ENCODE measurements around the gene GALNT2. TPM values are rescaled to one million over a fixed set of nuclear protein-coding genes. Genes with fewer than 3 reads are reported as not detected.

The GALNT2 gene
- total and polyA plus RNA-seq, 9 of the 15 experiments (the other 6 are each of a cell fraction or from before 2014, with no cell fraction given): 1.6 to 106 (median 51.9) TPM

DNA sequence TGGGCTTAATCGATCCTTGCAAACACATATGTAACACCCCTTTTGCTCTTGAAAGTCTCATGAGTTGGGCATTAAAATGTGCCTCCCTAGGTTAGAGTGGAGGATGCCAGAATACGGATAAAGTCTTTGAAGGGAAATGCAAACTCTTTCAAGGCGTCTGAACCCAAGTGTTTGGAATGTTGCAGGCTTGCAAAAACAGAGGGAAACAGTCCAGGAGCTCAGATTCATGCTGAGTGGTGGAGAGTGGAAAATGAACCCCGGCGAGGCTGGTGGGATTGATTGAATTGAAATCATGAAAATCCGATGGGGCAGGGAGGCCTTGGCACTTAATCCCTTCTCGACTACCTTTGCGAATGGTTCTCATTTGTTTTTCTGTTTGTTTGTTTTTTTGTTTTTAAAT is 183.6 kb downstream of the GALNT2 start:
- Histone ChIP-seq H3K9me3 (replicated peaks; ENCODE audit: control insufficient read depth, insufficient read depth, low read depth, low read length) (no peaks in the 10 kb centered on the region), H4K20me1 (replicated peaks; ENCODE audit: control insufficient read depth, insufficient read depth, low read length) (no peaks in the 10 kb centered on the region), H3K36me3 (ENCODE audit: control insufficient read depth, insufficient read depth, low read length) (peaks cover 94% of the 10 kb centered on the region), H3K4me1 (replicated peaks in 1 of 2; ENCODE audit: control insufficient read depth in 2 of 2, insufficient read depth in 2 of 2, low read length in 2 of 2) (no peaks in the 10 kb centered on the region), H3K4me2 (ENCODE audit: insufficient read depth, low read length) (no peak overlapping the region), H3K9ac (ENCODE audit: insufficient read depth in 1 of 2, low read depth in 2 of 2, low read length in 2 of 2) (no peak overlapping the region), H3K9me1 (ENCODE audit: control insufficient read depth, insufficient read depth, low read length) (no peaks in the 10 kb centered on the region), H3K79me2 (ENCODE audit: control insufficient read depth, insufficient read depth, low read length) (no peaks in the 10 kb centered on the region), H2AFZ (ENCODE audit: low read depth, low read length) (no peak overlapping the region), H3K27ac (ENCODE audit: extremely low read depth, low read depth, low read length) (no peak overlapping the region), H3K4me3 (no peak overlapping the region), H3K27me3 (ENCODE audit: control insufficient read depth in 2 of 2, insufficient read depth in 2 of 2, low read length in 2 of 2) (no peaks in the 10 kb centered on the region)
- FAIRE-seq (no peak), ATAC-seq (no peak), DNase-seq (ENCODE audit: extremely low read depth in 1 of 4, low spot score in 3 of 4) (no peak)
- in situ Hi-C loops (cut with MboI) (no loop called here), intact Hi-C loops (cut with micrococcal nuclease) (no loop called here)
- ChIA-PET CTCF (ENCODE audit: low intra/inter-chr PET ratio) (no interaction called here), POLR2A (no interaction called here)
- no TSS peak for BruUV-seq (replicated peaks)
- no peak for TF ChIP-seq SAFB2 (IDR thresholded peaks at IDR 0.05; ENCODE audit: borderline replicate concordance, low read depth, low read length, severe bottlenecking)
- no peak for TF ChIP-seq MTA1 (IDR thresholded peaks at IDR 0.05; ENCODE audit: borderline replicate concordance)
- no peak for TF ChIP-seq ZNF239 (CRISPR knock-in tag; IDR thresholded peaks at IDR 0.05)
- TF ChIP-seq PTTG1 (tag; IDR thresholded peaks at IDR 0.05; ENCODE audit: low read depth): no peak
- TF ChIP-seq RB1 (IDR thresholded peaks at IDR 0.05; ENCODE audit: low read depth): no peak
- no peak for TF ChIP-seq FOXK1 (CRISPR knock-in tag; IDR thresholded peaks at IDR 0.05; ENCODE audit: borderline replicate concordance)
- no peak for TF ChIP-seq ZNF696 (CRISPR knock-in tag; conservative IDR thresholded peaks at IDR 0.05)
- TF ChIP-seq PHF8 (IDR thresholded peaks at IDR 0.05; ENCODE audit: borderline replicate concordance, low read length): no peak
- WGBS (ENCODE audit: insufficient coverage, low coverage, missing lambda C conversion rate): 87% methylated on average over 8 of the region's 8 CpGs

Data from K562 (cell line).